Astrocyte (in vitro differentiated cells and primary cell): ENCODE results near the gene TBXAS1. TPM values are rescaled to one million over a fixed set of nuclear protein-coding genes. Genes with fewer than 3 reads are reported as not detected.

Source experiments
- DNase-seq: peaks from one replicate; pipeline ENCODE4 v3.0.0-alpha.2; 2010; ENCODE audit warnings: low read depth
- FAIRE-seq: peaks from 2 replicates; lab custom pipeline; 2011; peaks lifted over from hg19 to GRCh38; lab: Jason Lieb, UNC
- H2AFZ ChIP-seq: 2 replicates; pipeline ENCODE4 v1.6.0; 2012; ENCODE audit warnings: low read depth, low read length, inconsistent platforms
- H3K27ac ChIP-seq: 2 replicates; pipeline ENCODE4 v1.5.1; 2011; ENCODE audit warnings: low read depth, low read length, inconsistent platforms
- H3K27me3 ChIP-seq: 2 replicates; pipeline ENCODE4 v1.6.0; 2011; ENCODE audit warnings: low read length, inconsistent platforms; ENCODE audit not compliant: insufficient read depth
- H3K36me3 ChIP-seq: 2 replicates; pipeline ENCODE4 v1.5.1; 2011; ENCODE audit warnings: low read length, inconsistent platforms; ENCODE audit not compliant: insufficient read depth
- H3K4me1 ChIP-seq: 2 replicates; pipeline ENCODE4 v1.5.1; 2011; ENCODE audit warnings: low read length, inconsistent platforms; ENCODE audit not compliant: insufficient read depth
- H3K4me2 ChIP-seq: 2 replicates; pipeline ENCODE4 v1.6.0; 2012; ENCODE audit warnings: low read length, inconsistent platforms
- H3K4me3 ChIP-seq: 2 replicates; pipeline ENCODE4 v1.5.1; 2011; ENCODE audit warnings: low read depth, mild to moderate bottlenecking, low read length, inconsistent platforms; ENCODE audit not compliant: insufficient read depth
- H3K79me2 ChIP-seq: 2 replicates; pipeline ENCODE4 v1.6.0; 2012; ENCODE audit warnings: mild to moderate bottlenecking, low read length, inconsistent platforms; ENCODE audit not compliant: insufficient read depth
- H3K9ac ChIP-seq: 2 replicates; pipeline ENCODE4 v1.6.0; 2012; ENCODE audit warnings: mild to moderate bottlenecking, low read length, inconsistent platforms
- H3K9me3 ChIP-seq: 2 replicates; pipeline ENCODE4 v1.5.1; 2012; ENCODE audit warnings: low read depth, mild to moderate bottlenecking, low read length, inconsistent platforms; ENCODE audit not compliant: insufficient read depth
- H4K20me1 ChIP-seq: 2 replicates; pipeline ENCODE4 v1.6.0; 2012; ENCODE audit warnings: low read length, inconsistent platforms; ENCODE audit not compliant: insufficient read depth
- H3K27ac Mint-ChIP-seq: one replicate; pipeline ENCODE4 v1.8.0; 2021; ENCODE audit warnings: mild to moderate bottlenecking, mixed read lengths; ENCODE audit not compliant: unreplicated experiment
- H3K27me3 Mint-ChIP-seq: one replicate; pipeline ENCODE4 v1.8.0; 2021; ENCODE audit warnings: low read depth, mixed read lengths; ENCODE audit not compliant: unreplicated experiment
- H3K36me3 Mint-ChIP-seq: one replicate; pipeline ENCODE4 v1.8.0; 2021; ENCODE audit warnings: low read depth, mixed read lengths; ENCODE audit not compliant: unreplicated experiment
- H3K4me1 Mint-ChIP-seq: one replicate; pipeline ENCODE4 v1.8.0; 2021; ENCODE audit warnings: low read depth, mixed read lengths; ENCODE audit not compliant: unreplicated experiment
- H3K4me3 Mint-ChIP-seq: one replicate; pipeline ENCODE4 v1.8.0; 2021; ENCODE audit warnings: mild to moderate bottlenecking, moderate library complexity, mixed read lengths; ENCODE audit not compliant: unreplicated experiment
- H3K9me3 Mint-ChIP-seq: one replicate; pipeline ENCODE4 v1.8.0; 2021; ENCODE audit warnings: mild to moderate bottlenecking, mixed read lengths; ENCODE audit not compliant: unreplicated experiment
- CTCF ChIP-seq: IDR thresholded peaks from 2 replicates; pipeline ENCODE4 v1.5.1; 2011; ENCODE audit warnings: low read depth, mild to moderate bottlenecking, inconsistent platforms, low read length, moderate library complexity; ENCODE audit not compliant: insufficient read depth
- EZH2 ChIP-seq: IDR thresholded peaks from 2 replicates; pipeline ENCODE4 v1.6.1; 2012; ENCODE audit warnings: mild to moderate bottlenecking, low read length, inconsistent platforms; ENCODE audit not compliant: insufficient read depth
- total RNA-seq: library from RNA; stranded (reverse); gene quantifications from 2 replicates; pipeline ENCODE4 v1.2.1, GENCODE V29; 2021

TBXAS1 gene
- total RNA-seq, 1 donor from 2014 or later = 1.1 TPM

GRCh38 chr7:139893461-139893860 lies 64.4 kb downstream of the TBXAS1 start:
- Histone ChIP-seq H3K27ac (no peak overlapping the region), H3K4me3 (no peak overlapping the region), H3K79me2 (no peaks in the 10 kb centered on the region), H3K9me3 (no peaks in the 10 kb centered on the region), H3K36me3 (no peaks in the 10 kb centered on the region), H3K4me2 (no peak overlapping the region), H2AFZ (no peak overlapping the region), H3K4me1 (no peaks in the 10 kb centered on the region), H3K9ac (no peak overlapping the region), H3K27me3 (peaks cover 3% of the 10 kb centered on the region), H4K20me1 (no peaks in the 10 kb centered on the region)
- TF ChIP-seq CTCF = no peak
- TF ChIP-seq EZH2 = no peak
- peaks cover 24% of the 10 kb centered on the region for H3K27me3 Mint-ChIP-seq
- DNase-seq (no peak), FAIRE-seq (no peak)
- no peaks in the 10 kb centered on the region for H3K36me3 Mint-ChIP-seq
- H3K27ac Mint-ChIP-seq = no peak overlapping the region
- H3K4me1 Mint-ChIP-seq = peaks cover 5% of the 10 kb centered on the region
- H3K4me3 Mint-ChIP-seq = no peak overlapping the region
- H3K9me3 Mint-ChIP-seq = no peaks in the 10 kb centered on the region

- Histone ChIP-seq H3K36me3 (no peaks in the 10 kb centered on the region), H4K20me1 (no peaks in the 10 kb centered on the region), H3K9ac (no peak overlapping the region), H3K79me2 (no peaks in the 10 kb centered on the region), H3K9me3 (no peaks in the 10 kb centered on the region), H3K4me1 (no peaks in the 10 kb centered on the region), H3K4me3 (no peak overlapping the region), H3K27me3 (peaks cover 3% of the 10 kb centered on the region), H3K27ac (no peak overlapping the region), H2AFZ (no peak overlapping the region), H3K4me2 (no peak overlapping the region)
- H3K27ac Mint-ChIP-seq = no peak overlapping the region
- H3K4me3 Mint-ChIP-seq = no peak overlapping the region
- TF ChIP-seq EZH2 (no peak), CTCF (no peak)
- DNase-seq (no peak), FAIRE-seq (no peak)
- peaks cover 5% of the 10 kb centered on the region for H3K4me1 Mint-ChIP-seq
- no peaks in the 10 kb centered on the region for H3K9me3 Mint-ChIP-seq
- no peaks in the 10 kb centered on the region for H3K36me3 Mint-ChIP-seq
- peaks cover 29% of the 10 kb centered on the region for H3K27me3 Mint-ChIP-seq
Measured at GRCh38 chr7:139893999-139894398, 64.9 kb downstream of the TBXAS1 start.

- Mint-ChIP-seq H3K36me3 (no peaks in the 10 kb centered on the region), H3K27ac (no peak overlapping the region), H3K4me1 (peaks cover 5% of the 10 kb centered on the region), H3K27me3 (peaks cover 29% of the 10 kb centered on the region), H3K4me3 (peak overlapping the region; percentile 37), H3K9me3 (no peaks in the 10 kb centered on the region)
- no peak overlapping the region for H3K4me2 ChIP-seq
- no peak for TF ChIP-seq EZH2
- no peak for TF ChIP-seq CTCF
- H3K9me3 ChIP-seq = no peaks in the 10 kb centered on the region
- H3K27ac ChIP-seq = no peak overlapping the region
- no peak overlapping the region for H3K4me3 ChIP-seq
- no peaks in the 10 kb centered on the region for H3K36me3 ChIP-seq
- DNase-seq = no peak
- H3K79me2 ChIP-seq = no peaks in the 10 kb centered on the region
- no peak overlapping the region for H3K9ac ChIP-seq
- no peaks in the 10 kb centered on the region for H4K20me1 ChIP-seq
- no peak overlapping the region for H2AFZ ChIP-seq
- FAIRE-seq = no peak
- H3K27me3 ChIP-seq = peaks cover 3% of the 10 kb centered on the region
- no peaks in the 10 kb centered on the region for H3K4me1 ChIP-seq
Measured at GRCh38 chr7:139895141-139895829, 66.2 kb downstream of the TBXAS1 start.
